ENCODE results near the gene C17orf75.

The C17orf75 gene

DNA sequence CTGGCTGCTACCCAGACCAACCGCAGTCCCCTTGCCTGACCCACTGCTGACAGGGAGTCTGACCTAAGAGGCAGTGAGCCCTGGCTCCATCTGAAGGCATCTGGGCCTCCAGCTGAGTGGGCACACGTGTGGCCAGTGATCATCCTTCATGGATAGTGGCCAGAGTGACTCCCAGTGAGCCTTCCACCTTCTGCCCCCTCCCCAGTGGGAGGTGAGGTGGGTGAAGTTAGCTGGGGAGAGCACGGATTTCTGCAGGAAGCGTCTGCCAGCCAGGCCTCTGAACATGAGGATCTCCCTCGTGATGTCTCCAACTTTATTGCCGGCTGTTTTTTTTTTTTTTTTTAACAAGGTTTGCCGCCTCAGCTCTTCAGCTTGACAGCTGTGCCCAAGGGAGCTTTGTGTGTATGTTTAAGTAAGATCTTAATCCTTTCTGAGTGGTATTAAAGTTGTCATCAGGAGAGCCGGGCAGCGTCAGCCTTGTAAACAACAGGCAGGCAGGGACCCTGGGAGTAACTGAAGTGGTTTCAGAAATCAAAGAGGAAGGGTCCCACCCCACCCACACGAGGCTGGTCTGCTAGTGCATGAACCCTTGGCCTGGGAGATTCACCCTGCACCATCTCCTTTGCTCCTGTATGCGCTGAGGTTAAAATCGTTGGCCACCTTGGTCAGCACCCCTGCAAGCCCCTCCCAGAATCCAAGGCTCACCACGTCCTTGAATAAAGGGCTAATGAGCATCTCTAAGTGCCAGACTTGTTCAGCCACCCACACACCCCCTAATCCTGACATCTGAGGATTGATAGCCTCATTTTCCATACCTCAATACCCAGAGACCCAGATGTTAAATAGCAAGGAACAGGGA is 43.0 kb downstream of the C17orf75 start:
- H3K79me2 ChIP-seq (ENCODE audit: control insufficient read depth, low read length) = no peaks in the 10 kb centered on the region
- H3K4me1 ChIP-seq (ENCODE audit: control insufficient read depth, low read length) = peaks cover 23% of the 10 kb centered on the region
- H3F3A ChIP-seq (ENCODE audit: control insufficient read depth, insufficient read depth) = no peaks in the 10 kb centered on the region
- no peaks in the 10 kb centered on the region for H3K9me3 ChIP-seq (ENCODE audit: control insufficient read depth, insufficient read depth, low read length)
- H4K20me1 ChIP-seq (ENCODE audit: control insufficient read depth, insufficient read depth, low read depth, low read length) = no peaks in the 10 kb centered on the region
- H3K4me2 ChIP-seq (ENCODE audit: low read length) = no peak overlapping the region
- TF ChIP-seq EZH2phosphoT487 (IDR thresholded peaks at IDR 0.05; ENCODE audit: borderline replicate concordance, low read length) = no peak
- TF ChIP-seq, protein P1, sequence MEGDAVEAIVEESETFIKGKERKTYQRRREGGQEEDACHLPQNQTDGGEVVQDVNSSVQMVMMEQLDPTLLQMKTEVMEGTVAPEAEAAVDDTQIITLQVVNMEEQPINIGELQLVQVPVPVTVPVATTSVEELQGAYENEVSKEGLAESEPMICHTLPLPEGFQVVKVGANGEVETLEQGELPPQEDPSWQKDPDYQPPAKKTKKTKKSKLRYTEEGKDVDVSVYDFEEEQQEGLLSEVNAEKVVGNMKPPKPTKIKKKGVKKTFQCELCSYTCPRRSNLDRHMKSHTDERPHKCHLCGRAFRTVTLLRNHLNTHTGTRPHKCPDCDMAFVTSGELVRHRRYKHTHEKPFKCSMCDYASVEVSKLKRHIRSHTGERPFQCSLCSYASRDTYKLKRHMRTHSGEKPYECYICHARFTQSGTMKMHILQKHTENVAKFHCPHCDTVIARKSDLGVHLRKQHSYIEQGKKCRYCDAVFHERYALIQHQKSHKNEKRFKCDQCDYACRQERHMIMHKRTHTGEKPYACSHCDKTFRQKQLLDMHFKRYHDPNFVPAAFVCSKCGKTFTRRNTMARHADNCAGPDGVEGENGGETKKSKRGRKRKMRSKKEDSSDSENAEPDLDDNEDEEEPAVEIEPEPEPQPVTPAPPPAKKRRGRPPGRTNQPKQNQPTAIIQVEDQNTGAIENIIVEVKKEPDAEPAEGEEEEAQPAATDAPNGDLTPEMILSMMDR (IDR thresholded peaks at IDR 0.05; ENCODE audit: low read depth, low read length, poor library complexity, severe bottlenecking) = no peak
- H3K9me2 ChIP-seq (replicated peaks; ENCODE audit: control insufficient read depth, low read length) = no peaks in the 10 kb centered on the region
- no peaks in the 10 kb centered on the region for H3K36me3 ChIP-seq (ENCODE audit: control insufficient read depth, low read length)
- no peak overlapping the region for H3K4me3 ChIP-seq (ENCODE audit: low read length)
- no peaks in the 10 kb centered on the region for H3K27me3 ChIP-seq (ENCODE audit: control insufficient read depth, low read length)
- H3K27ac ChIP-seq (ENCODE audit: low read depth, low read length) = no peak overlapping the region

DNA sequence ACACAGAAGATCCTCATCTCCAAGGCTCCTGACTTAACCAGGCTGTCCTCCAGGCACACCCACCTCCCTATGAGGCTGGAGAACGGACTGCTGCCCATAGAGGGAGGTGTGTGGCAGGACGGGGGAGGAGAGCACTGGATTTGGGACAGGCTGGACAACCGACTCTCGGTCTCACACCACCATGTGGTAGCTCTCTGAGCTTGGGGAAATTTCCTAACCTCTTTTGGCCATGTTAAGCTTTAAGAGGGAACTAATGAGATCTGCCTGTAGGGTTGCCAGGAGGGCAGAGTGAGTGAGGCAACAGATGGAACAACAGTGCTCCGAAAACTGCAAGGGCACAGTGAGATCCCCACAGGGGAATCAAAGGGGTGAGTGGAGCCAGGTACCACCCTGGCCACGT is 43.7 kb downstream of the C17orf75 start:
- Histone ChIP-seq H3K4me1 (ENCODE audit: control insufficient read depth, low read length) (peaks cover 24% of the 10 kb centered on the region), H3K79me2 (ENCODE audit: control insufficient read depth, low read length) (no peaks in the 10 kb centered on the region), H3F3A (ENCODE audit: control insufficient read depth, insufficient read depth) (no peaks in the 10 kb centered on the region), H3K4me2 (ENCODE audit: low read length) (no peak overlapping the region), H3K4me3 (ENCODE audit: low read length) (no peak overlapping the region), H3K27ac (ENCODE audit: low read depth, low read length) (no peak overlapping the region), H3K27me3 (ENCODE audit: control insufficient read depth, low read length) (no peaks in the 10 kb centered on the region), H3K36me3 (ENCODE audit: control insufficient read depth, low read length) (no peaks in the 10 kb centered on the region), H3K9me2 (replicated peaks; ENCODE audit: control insufficient read depth, low read length) (no peaks in the 10 kb centered on the region), H3K9me3 (ENCODE audit: control insufficient read depth, insufficient read depth, low read length) (no peaks in the 10 kb centered on the region), H4K20me1 (ENCODE audit: control insufficient read depth, insufficient read depth, low read depth, low read length) (no peaks in the 10 kb centered on the region)
- no peak for TF ChIP-seq EZH2phosphoT487 (IDR thresholded peaks at IDR 0.05; ENCODE audit: borderline replicate concordance, low read length)
- TF ChIP-seq, protein P1 (IDR thresholded peaks at IDR 0.05; ENCODE audit: low read depth, low read length, poor library complexity, severe bottlenecking) = no peak

DNA sequence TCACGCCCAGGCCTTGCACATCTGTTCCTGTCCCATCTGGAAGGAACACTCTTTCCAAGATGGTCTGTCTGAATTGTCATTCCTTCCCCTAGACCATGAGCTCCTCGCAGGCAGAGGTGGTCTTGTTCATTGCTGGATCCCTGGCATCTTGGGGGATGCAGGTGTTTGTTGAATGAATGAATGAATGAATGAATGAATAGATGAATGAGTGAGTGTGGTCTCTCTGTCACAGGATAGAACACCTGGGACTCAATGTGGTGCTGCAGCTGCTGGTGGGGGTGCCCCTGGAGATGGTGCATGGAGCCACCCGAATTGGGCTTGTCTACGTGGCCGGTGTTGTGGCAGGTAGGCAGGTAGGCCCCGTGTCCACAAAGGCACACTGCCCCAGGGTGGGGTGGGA is 44.1 kb downstream of the C17orf75 start:
- no peak overlapping the region for H3K4me3 ChIP-seq (ENCODE audit: low read length)
- H3K9me3 ChIP-seq (ENCODE audit: control insufficient read depth, insufficient read depth, low read length) = no peaks in the 10 kb centered on the region
- no peaks in the 10 kb centered on the region for H3K79me2 ChIP-seq (ENCODE audit: control insufficient read depth, low read length)
- peaks cover 28% of the 10 kb centered on the region for H3K4me1 ChIP-seq (ENCODE audit: control insufficient read depth, low read length)
- no peaks in the 10 kb centered on the region for H3K36me3 ChIP-seq (ENCODE audit: control insufficient read depth, low read length)
- H4K20me1 ChIP-seq (ENCODE audit: control insufficient read depth, insufficient read depth, low read depth, low read length) = no peaks in the 10 kb centered on the region
- H3F3A ChIP-seq (ENCODE audit: control insufficient read depth, insufficient read depth) = no peaks in the 10 kb centered on the region
- TF ChIP-seq EZH2phosphoT487 (IDR thresholded peaks at IDR 0.05; ENCODE audit: borderline replicate concordance, low read length) = no peak
- TF ChIP-seq, protein P1 (IDR thresholded peaks at IDR 0.05; ENCODE audit: low read depth, low read length, poor library complexity, severe bottlenecking) = no peak
- H3K27me3 ChIP-seq (ENCODE audit: control insufficient read depth, low read length) = no peaks in the 10 kb centered on the region
- H3K27ac ChIP-seq (ENCODE audit: low read depth, low read length) = no peak overlapping the region
- no peak overlapping the region for H3K4me2 ChIP-seq (ENCODE audit: low read length)
- no peaks in the 10 kb centered on the region for H3K9me2 ChIP-seq (replicated peaks; ENCODE audit: control insufficient read depth, low read length)
